H1 (cell line): ENCODE data around the gene MCTS1. TPM values are rescaled to one million over a fixed set of nuclear protein-coding genes. Genes with fewer than 3 reads are reported as not detected.

Experiments used
- CTCF ChIA-PET: fragments of 300-600 bp; sonication (Branson Sonifier 250); formaldehyde crosslinking; loops from one replicate; lab custom pipeline; 2021; ENCODE audit not compliant: partially characterized antibody; lab: Charles Lee
- POLR2A ChIA-PET: fragments of 300-600 bp; sonication (Branson Sonifier 250); formaldehyde crosslinking; loops from one replicate; lab custom pipeline; 2021; ENCODE audit warnings: inconsistent platforms; ENCODE audit not compliant: partially characterized antibody; lab: Charles Lee
- DNase-seq, 2 experiments: peaks; one replicate each; pipeline versions ENCODE4 v3.0.0 to v3.0.0-alpha.2; 2010 to 2022; ENCODE audit warnings: low spot score in 2 of 2, low read depth in 1 of 2, mixed read lengths in 1 of 2
- FAIRE-seq: peaks from 2 replicates; lab custom pipeline; 2011; peaks lifted over from hg19 to GRCh38; lab: Jason Lieb, UNC
- H2AFZ ChIP-seq: 2 replicates; pipeline ENCODE4 v1.8.1; 2012; ENCODE audit warnings: low read length, inconsistent platforms
- H2AK5ac ChIP-seq: 2 replicates; pipeline ENCODE4 v1.6.1; 2013; ENCODE audit warnings: low read depth, low read length
- H2BK120ac ChIP-seq: replicated peaks from 2 replicates; pipeline ENCODE3; 2013; ENCODE audit warnings: low read depth, low read length, inconsistent platforms
- H2BK12ac ChIP-seq: 2 replicates; pipeline ENCODE4 v1.6.1; 2013; ENCODE audit warnings: low read depth, low read length
- H2BK15ac ChIP-seq: 2 replicates; pipeline ENCODE4 v1.6.1; 2013; ENCODE audit warnings: low read length
- H2BK20ac ChIP-seq: 2 replicates; pipeline ENCODE4 v1.6.1; 2013; ENCODE audit warnings: low read length
- H2BK5ac ChIP-seq: 2 replicates; pipeline ENCODE4 v1.6.1; 2013; ENCODE audit warnings: low read depth, low read length
- H3K14ac ChIP-seq: 2 replicates; pipeline ENCODE4 v1.6.1; 2013; ENCODE audit warnings: inconsistent platforms; ENCODE audit not compliant: insufficient read length
- H3K18ac ChIP-seq: 2 replicates; pipeline ENCODE4 v1.6.1; 2013; ENCODE audit warnings: low read length; ENCODE audit errors: extremely low read depth
- H3K23ac ChIP-seq: 2 replicates; pipeline ENCODE4 v1.6.1; 2013; ENCODE audit warnings: inconsistent platforms; ENCODE audit not compliant: insufficient read length
- H3K23me2 ChIP-seq: 2 replicates; pipeline ENCODE4 v1.6.1; 2013; ENCODE audit warnings: low read depth, low read length
- H3K27ac ChIP-seq: 2 replicates; pipeline ENCODE4 v1.6.1; 2011; ENCODE audit warnings: low read depth, low read length, inconsistent platforms
- H3K27me3 ChIP-seq, 4 experiments: replicated peaks in 1 of 4; 1 replicate in 1 of 4; 2 replicates in 3 of 4; pipeline versions ENCODE4 v1.6.1 to v1.8.1; 2011 to 2013; ENCODE audit warnings: low read length in 3 of 4, mild to moderate bottlenecking in 3 of 4, inconsistent platforms in 2 of 4, mixed read lengths in 2 of 4, moderate library complexity in 1 of 4; ENCODE audit not compliant: control insufficient read depth in 3 of 4, insufficient read depth in 3 of 4; ENCODE audit errors: extremely low read depth in 1 of 4
- H3K36me3 ChIP-seq, 4 experiments: 2 replicates each; pipeline versions ENCODE4 v1.6.1 to v1.8.1; 2011 to 2013; ENCODE audit warnings: mild to moderate bottlenecking in 4 of 4, low read length in 3 of 4, moderate library complexity in 2 of 4, control low read depth in 1 of 4, inconsistent platforms in 1 of 4; ENCODE audit not compliant: insufficient read depth in 4 of 4, control insufficient read depth in 2 of 4
- H3K4ac ChIP-seq: replicated peaks from 2 replicates; pipeline ENCODE3; 2013; ENCODE audit warnings: low read length, low read depth, mixed read lengths, inconsistent platforms; ENCODE audit not compliant: insufficient read length
- H3K4me1 ChIP-seq, 4 experiments: replicated peaks in 1 of 4; 1 replicate in 1 of 4; 2 replicates in 3 of 4; pipeline versions ENCODE4 v1.6.1 to v1.8.1; 2011 to 2013; ENCODE audit warnings: low read length in 3 of 4, inconsistent platforms in 2 of 4, mixed read lengths in 1 of 4; ENCODE audit not compliant: insufficient read depth in 4 of 4, control insufficient read depth in 3 of 4
- H3K4me2 ChIP-seq, 2 experiments: 2 replicates each; pipeline versions ENCODE4 v1.6.1 to v1.8.1; 2011 to 2013; ENCODE audit warnings: low read depth in 2 of 2, low read length in 2 of 2, control low read depth in 1 of 2, inconsistent platforms in 1 of 2, mild to moderate bottlenecking in 1 of 2; ENCODE audit not compliant: insufficient read depth in 1 of 2
- H3K4me3 ChIP-seq, 4 experiments: fragments of 200-600, 300-600 bp in 1 of 4; sonication (generic), shearing (Covaris generic), sonication (Bioruptor Twin) in 1 of 4; 2 replicates each; pipeline versions ENCODE4 v1.5.1 to v1.8.1; 2011 to 2016; ENCODE audit warnings: low read length in 4 of 4, low read depth in 3 of 4, control low read depth in 2 of 4, inconsistent platforms in 2 of 4, mild to moderate bottlenecking in 2 of 4, mixed read lengths in 1 of 4, moderate library complexity in 1 of 4; ENCODE audit not compliant: insufficient read depth in 2 of 4; ENCODE audit errors: extremely low read depth in 1 of 4
- H3K56ac ChIP-seq: replicated peaks from 2 replicates; pipeline ENCODE3; 2013; ENCODE audit warnings: low read depth, mild to moderate bottlenecking, mixed read lengths, low read length, inconsistent platforms; ENCODE audit not compliant: insufficient read length
- H3K79me1 ChIP-seq: 2 replicates; pipeline ENCODE4 v1.6.1; 2013; ENCODE audit warnings: low read depth, low read length, control low read depth
- H3K79me2 ChIP-seq, 2 experiments: 2 replicates each; pipeline versions ENCODE4 v1.6.1 to v1.8.1; 2012 to 2013; ENCODE audit warnings: low read length in 2 of 2, mild to moderate bottlenecking in 2 of 2, inconsistent platforms in 1 of 2; ENCODE audit not compliant: insufficient read depth in 2 of 2, control insufficient read depth in 1 of 2
- H3K9ac ChIP-seq, 4 experiments: replicated peaks in 1 of 4; 1 replicate in 1 of 4; 2 replicates in 3 of 4; pipeline versions ENCODE4 v1.6.1 to v1.8.1; 2011 to 2013; ENCODE audit warnings: low read depth in 3 of 4, low read length in 3 of 4, control low read depth in 2 of 4, mild to moderate bottlenecking in 2 of 4, moderate library complexity in 2 of 4, inconsistent platforms in 1 of 4; ENCODE audit errors: extremely low read depth in 1 of 4
- H3K9me3 ChIP-seq, 2 experiments: 2 replicates each; pipeline versions ENCODE4 v1.6.1 to v1.8.1; 2012 to 2013; ENCODE audit warnings: mild to moderate bottlenecking in 2 of 2, moderate library complexity in 2 of 2, control low read depth in 1 of 2, inconsistent platforms in 1 of 2, low read depth in 1 of 2, low read length in 1 of 2, mixed read lengths in 1 of 2; ENCODE audit not compliant: insufficient read depth in 2 of 2
- H4K20me1 ChIP-seq, 2 experiments: replicated peaks in 1 of 2; 2 replicates each; pipeline versions ENCODE3 to v1.8.1; 2011 to 2013; ENCODE audit warnings: inconsistent platforms in 2 of 2, low read length in 2 of 2, mild to moderate bottlenecking in 1 of 2; ENCODE audit not compliant: insufficient read depth in 2 of 2, control insufficient read depth in 1 of 2
- H4K5ac ChIP-seq: 2 replicates; pipeline ENCODE4 v1.6.1; 2013; ENCODE audit warnings: low read length, low read depth, mixed read lengths, inconsistent platforms; ENCODE audit not compliant: insufficient read length
- H4K8ac ChIP-seq: 2 replicates; pipeline ENCODE4 v1.8.0; 2013; ENCODE audit warnings: mild to moderate bottlenecking, moderate library complexity, low read length, inconsistent platforms; ENCODE audit not compliant: insufficient read depth; ENCODE audit errors: extremely low read depth
- H4K91ac ChIP-seq: replicated peaks from 2 replicates; pipeline ENCODE3; 2013; ENCODE audit warnings: low read length, mixed read lengths, inconsistent platforms; ENCODE audit not compliant: insufficient read length
- ASH2L ChIP-seq: fragments of 200-600, 300-600 bp; sonication (generic); IDR thresholded peaks from one replicate; pipeline ENCODE4 v1.7.1; 2017; ENCODE audit warnings: low read length
- BRCA1 ChIP-seq: IDR thresholded peaks from 2 replicates; pipeline ENCODE4 v1.6.1; 2012; ENCODE audit warnings: low read depth, low read length, improper control_type of control experiment
- CEBPB ChIP-seq: IDR thresholded peaks from 2 replicates; pipeline ENCODE4 v1.6.1; 2012; ENCODE audit warnings: low read depth, low read length
- CREB1 ChIP-seq: IDR thresholded peaks from 2 replicates; pipeline ENCODE4 v1.6.1; 2012; ENCODE audit warnings: inconsistent platforms
- HDAC6 ChIP-seq: IDR thresholded peaks from one replicate; pipeline ENCODE4 v1.7.1; 2012; ENCODE audit warnings: low read depth, mild to moderate bottlenecking, inconsistent platforms, low read length, moderate library complexity
- NANOG ChIP-seq: IDR thresholded peaks from 2 replicates; pipeline ENCODE4 v1.6.1; 2011; ENCODE audit warnings: low read length, low read depth, mild to moderate bottlenecking, inconsistent platforms; ENCODE audit not compliant: insufficient read depth, poor library complexity, severe bottlenecking
- POLR2A ChIP-seq, 2 experiments: IDR thresholded peaks; 1 replicate in 1 of 2; 2 replicates in 1 of 2; pipeline ENCODE4 v1.6.1; 2011; ENCODE audit warnings: low read depth in 2 of 2, low read length in 2 of 2, mild to moderate bottlenecking in 2 of 2; ENCODE audit errors: control extremely low read depth in 1 of 2
- POLR2AphosphoS5 ChIP-seq: IDR thresholded peaks from 2 replicates; pipeline ENCODE4 v1.6.1; 2011; ENCODE audit warnings: low read depth, low read length
- SAP30 ChIP-seq: fragments of 300-600 bp; sonication (generic); IDR thresholded peaks from 2 replicates; pipeline ENCODE4 v1.7.1; 2012; ENCODE audit warnings: low read length, moderate library complexity, mild to moderate bottlenecking, inconsistent platforms; ENCODE audit not compliant: insufficient read depth, insufficient replicate concordance
- SP2 ChIP-seq: IDR thresholded peaks from 2 replicates; pipeline ENCODE4 v1.6.1; 2012; ENCODE audit warnings: mild to moderate bottlenecking, low read length, inconsistent platforms
- SUZ12 ChIP-seq: fragments of 200-600 bp; sonication (generic); IDR thresholded peaks from 2 replicates; pipeline ENCODE4 v1.6.1; 2012; ENCODE audit warnings: mild to moderate bottlenecking, inconsistent platforms, low read length, moderate library complexity, mixed read lengths
- WGBS, 2 experiments: shearing (Covaris generic) in 1 of 2; methylation state at CpG; one replicate each; pipeline versions ENCODE4 v1.1.6 to v1.1.7; 2013 to 2015; ENCODE audit warnings: low lambda C conversion rate in 2 of 2, mixed read lengths in 2 of 2, inconsistent platforms in 1 of 2, low coverage in 1 of 2, missing lambda C conversion rate in 1 of 2; ENCODE audit not compliant: insufficient replicate concordance in 2 of 2, insufficient coverage in 1 of 2, insufficient read length in 1 of 2; ENCODE audit errors: extremely low coverage in 1 of 2, missing lambda C conversion rate in 1 of 2; 5-methylcytosine and 5-hydroxymethylcytosine counted together
- polyA plus RNA-seq, 7 experiments: library from polyadenylated mRNA; depleted of rRNA in 3 of 7; stranded (reverse) in 5 of 7; unstranded in 2 of 7; fragments of >200 nt in 5 of 7; fragments of 200-250 nt in 2 of 7; gene quantifications; 1 replicate in 5 of 7; 2 replicates in 1 of 7; 4 replicates in 1 of 7; pipeline versions ENCODE4 v1.2.1 to v1.2.3, GENCODE V29; 2011 to 2013; ENCODE audit warnings: missing spikeins in 2 of 7, mixed read lengths in 2 of 7
- total RNA-seq: library from RNA; stranded (reverse); fragmentation: NEBNext Ultra II Directional; extraction: Animal tissue kit (Norgen Biotek cat#: 25700); gene quantifications from 2 replicates; pipeline ENCODE4 v1.2.1, GENCODE V29; 2021
- TF ChIP-seq, protein P1 (sequence below): IDR thresholded peaks from 2 replicates; pipeline ENCODE4 v1.6.1; 2011; ENCODE audit warnings: low read depth, mild to moderate bottlenecking, low read length; ENCODE audit not compliant: insufficient read depth

The MCTS1 gene
- total and polyA plus RNA-seq, 2 of the 8 experiments (the other 6 are each of a cell fraction or from before 2014, with no cell fraction given) = 19.2 to 31.6 TPM

DNA sequence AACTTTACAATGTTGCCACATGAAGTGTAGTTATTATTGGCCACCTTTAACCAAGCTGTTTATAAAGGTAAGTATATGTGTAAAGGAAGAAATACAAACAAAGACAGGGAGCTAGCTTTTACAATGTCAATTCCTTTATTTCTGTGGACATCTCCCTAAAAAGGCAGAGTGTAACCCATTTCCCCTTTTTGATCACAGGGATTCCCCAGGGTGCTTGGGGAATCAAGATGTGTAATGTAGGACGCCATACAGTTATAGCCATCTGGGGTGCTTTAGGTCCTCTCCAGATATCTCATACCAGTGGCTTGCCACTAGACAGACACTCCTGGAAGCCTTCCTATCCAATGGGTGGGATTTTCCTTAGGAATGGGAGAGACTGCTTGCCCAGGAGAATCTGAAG lies 39.0 kb upstream of the MCTS1 start:
- ChIA-PET CTCF (interaction anchor here (0.9 kb wide), 1 partner anchor 63 kb away, joined by 4 read pairs; no protein-coding TSS in a partner anchor), POLR2A (no interaction called here)
- Histone ChIP-seq H4K91ac (no peak overlapping the region), H3K4me3 (no peak overlapping the region), H3K27me3 (no peaks in the 10 kb centered on the region), H3K14ac (no peak overlapping the region), H2BK12ac (no peak overlapping the region), H3K23me2 (peaks cover 6% of the 10 kb centered on the region; the same call in 1 of the 2 replicates), H3K9ac (no peak overlapping the region), H2BK120ac (no peak overlapping the region), H3K56ac (no peak overlapping the region), H4K8ac (no peak overlapping the region), H3K9me3 (no peaks in the 10 kb centered on the region), H2BK5ac (no peak overlapping the region), H3K18ac (no peak overlapping the region), H3K36me3 (no peaks in the 10 kb centered on the region), H3K4me2 (no peak overlapping the region), H2BK20ac (no peak overlapping the region), H3K4ac (no peak overlapping the region), H2BK15ac (no peak overlapping the region), H3K79me1 (no peaks in the 10 kb centered on the region), H4K20me1 (no peaks in the 10 kb centered on the region), H3K27ac (no peak overlapping the region), H3K23ac (no peak overlapping the region), H2AK5ac (no peak overlapping the region), H4K5ac (no peak overlapping the region), H3K4me1 (no peaks in the 10 kb centered on the region; a peak in 2 of 7 replicates), H2AFZ (no peak overlapping the region), H3K79me2 (no peaks in the 10 kb centered on the region)
- no peak for TF ChIP-seq BRCA1
- TF ChIP-seq CEBPB = no peak
- TF ChIP-seq POLR2AphosphoS5 = no peak
- no peak for TF ChIP-seq NANOG
- no peak for TF ChIP-seq POLR2A (IDR thresholded peaks at IDR 0.05; ENCODE audit: control extremely low read depth in 1 of 2, low read depth in 2 of 2, low read length in 2 of 2)
- TF ChIP-seq CREB1 = no peak
- no peak for TF ChIP-seq HDAC6
- no peak for TF ChIP-seq SAP30
- no peak for TF ChIP-seq SUZ12
- TF ChIP-seq SP2 = no peak
- TF ChIP-seq, protein P1, sequence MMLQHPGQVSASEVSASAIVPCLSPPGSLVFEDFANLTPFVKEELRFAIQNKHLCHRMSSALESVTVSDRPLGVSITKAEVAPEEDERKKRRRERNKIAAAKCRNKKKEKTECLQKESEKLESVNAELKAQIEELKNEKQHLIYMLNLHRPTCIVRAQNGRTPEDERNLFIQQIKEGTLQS = no peak
- no peak for TF ChIP-seq ASH2L
- 75% methylated on average over 1 of the region's 1 CpG; no CpG with 5 or more reads in 1 of the 2 experiments for WGBS, 2 experiments
- FAIRE-seq (no peak), DNase-seq (no peak)
